Prostate gland (tissue), 2 donors: Measurements from ENCODE around the gene PNLIP.

Experiments used
- CTCF ChIP-seq, 4 experiments: fragments of 200-600 bp in 2 of 4; fragments of 450-650 bp in 2 of 4; sonication (generic) in 2 of 4; IDR thresholded peaks; 1 replicate in 3 of 4; 2 replicates in 1 of 4; pipeline ENCODE4 v1.5.1; 2016 to 2019; ENCODE audit warnings: antibody characterized with exemption in 4 of 4, mild to moderate bottlenecking in 2 of 4, moderate library complexity in 2 of 4
- POLR2A ChIP-seq: fragments of 450-650 bp; IDR thresholded peaks from one replicate; pipeline ENCODE4 v1.6.1; 2016; ENCODE audit warnings: antibody characterized with exemption, mild to moderate bottlenecking
- POLR2AphosphoS5 ChIP-seq: sonication (generic); formaldehyde crosslinking; IDR thresholded peaks from one replicate; pipeline ENCODE4 v1.6.1; 2017; ENCODE audit warnings: antibody characterized with exemption

- TF ChIP-seq POLR2AphosphoS5 (no peak), POLR2A (no peak), CTCF (IDR thresholded peaks at IDR 0.05) (no peak)
These were observed 69.6 kb downstream of the PNLIP start for GRCh38 chr10:116615199-116615776.
